ENCODE measurements around the gene ARL13B.

DNA sequence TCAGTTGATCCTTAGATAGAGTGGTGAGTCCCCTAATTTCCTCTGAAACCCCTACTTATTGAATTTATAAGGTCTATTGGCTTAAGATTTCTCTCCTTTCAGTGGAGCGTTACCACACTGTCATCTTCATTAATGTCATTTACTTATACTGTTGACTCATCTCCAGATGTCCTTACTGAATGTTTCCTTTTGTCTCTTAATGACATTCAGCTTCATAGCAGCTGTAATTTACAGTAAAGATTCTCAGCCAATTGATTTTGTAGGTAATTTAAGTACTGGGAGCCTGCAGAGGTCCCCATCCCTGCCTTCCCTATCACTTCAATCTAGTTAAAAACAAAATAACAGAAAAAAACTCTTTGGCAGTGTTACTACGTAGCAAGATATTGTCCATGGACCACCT lies 29.7 kb downstream of the ARL13B start:
- TF ChIP-seq, protein P1, sequence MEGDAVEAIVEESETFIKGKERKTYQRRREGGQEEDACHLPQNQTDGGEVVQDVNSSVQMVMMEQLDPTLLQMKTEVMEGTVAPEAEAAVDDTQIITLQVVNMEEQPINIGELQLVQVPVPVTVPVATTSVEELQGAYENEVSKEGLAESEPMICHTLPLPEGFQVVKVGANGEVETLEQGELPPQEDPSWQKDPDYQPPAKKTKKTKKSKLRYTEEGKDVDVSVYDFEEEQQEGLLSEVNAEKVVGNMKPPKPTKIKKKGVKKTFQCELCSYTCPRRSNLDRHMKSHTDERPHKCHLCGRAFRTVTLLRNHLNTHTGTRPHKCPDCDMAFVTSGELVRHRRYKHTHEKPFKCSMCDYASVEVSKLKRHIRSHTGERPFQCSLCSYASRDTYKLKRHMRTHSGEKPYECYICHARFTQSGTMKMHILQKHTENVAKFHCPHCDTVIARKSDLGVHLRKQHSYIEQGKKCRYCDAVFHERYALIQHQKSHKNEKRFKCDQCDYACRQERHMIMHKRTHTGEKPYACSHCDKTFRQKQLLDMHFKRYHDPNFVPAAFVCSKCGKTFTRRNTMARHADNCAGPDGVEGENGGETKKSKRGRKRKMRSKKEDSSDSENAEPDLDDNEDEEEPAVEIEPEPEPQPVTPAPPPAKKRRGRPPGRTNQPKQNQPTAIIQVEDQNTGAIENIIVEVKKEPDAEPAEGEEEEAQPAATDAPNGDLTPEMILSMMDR (IDR thresholded peaks at IDR 0.05): no peak
- TF ChIP-seq POLR2A (IDR thresholded peaks at IDR 0.05): no peak

All from ovary (tissue), 3 donors.